ENCODE measurements around the gene CXCL10. TPM values are rescaled to one million over a fixed set of nuclear protein-coding genes. Genes with fewer than 3 reads are reported as not detected.

The CXCL10 gene
- total and polyA plus RNA-seq, 9 of the 15 experiments (the other 6 are each of a cell fraction or from before 2014, with no cell fraction given), result 0.06 to 0.18 (median 0.08) TPM; not detected in 6

- in situ Hi-C loops (cut with MboI) (no loop called here), intact Hi-C loops (cut with micrococcal nuclease) (no loop called here)
- Histone ChIP-seq H3K4me2 (ENCODE audit: insufficient read depth, low read length) (no peak overlapping the region), H3K27me3 (ENCODE audit: control insufficient read depth in 2 of 2, insufficient read depth in 2 of 2, low read length in 2 of 2) (no peaks in the 10 kb centered on the region), H3K9me1 (ENCODE audit: control insufficient read depth, insufficient read depth, low read length) (no peaks in the 10 kb centered on the region), H3K36me3 (ENCODE audit: control insufficient read depth, insufficient read depth, low read length) (no peaks in the 10 kb centered on the region), H3K9me3 (replicated peaks; ENCODE audit: control insufficient read depth, insufficient read depth, low read depth, low read length) (no peaks in the 10 kb centered on the region), H3K27ac (ENCODE audit: extremely low read depth, low read depth, low read length) (no peak overlapping the region), H4K20me1 (replicated peaks; ENCODE audit: control insufficient read depth, insufficient read depth, low read length) (no peaks in the 10 kb centered on the region), H2AFZ (ENCODE audit: low read depth, low read length) (no peak overlapping the region), H3K9ac (ENCODE audit: insufficient read depth in 1 of 2, low read depth in 2 of 2, low read length in 2 of 2) (no peak overlapping the region), H3K79me2 (ENCODE audit: control insufficient read depth, insufficient read depth, low read length) (no peaks in the 10 kb centered on the region), H3K4me1 (replicated peaks in 1 of 2; ENCODE audit: control insufficient read depth in 2 of 2, insufficient read depth in 2 of 2, low read length in 2 of 2) (no peaks in the 10 kb centered on the region), H3K4me3 (no peak overlapping the region)
- DNase-seq (ENCODE audit: extremely low read depth in 1 of 4, low spot score in 3 of 4) (no peak), FAIRE-seq (no peak), ATAC-seq (no peak)
- POLR2A ChIA-PET, result no interaction called here
- WGBS (ENCODE audit: insufficient coverage, low coverage, missing lambda C conversion rate), result 24% methylated on average over 1 of the region's 1 CpG
- CTCF ChIA-PET (ENCODE audit: low intra/inter-chr PET ratio), result no interaction called here
- TF ChIP-seq SMAD1 (IDR thresholded peaks at IDR 0.05; ENCODE audit: low read depth, low read length, partially characterized antibody), result no peak
- TF ChIP-seq SRSF7 (optimal IDR thresholded peaks at IDR 0.05; ENCODE audit: low read depth, low read length), result no peak
- no peak for TF ChIP-seq NFYB (IDR thresholded peaks at IDR 0.05; ENCODE audit: extremely low read depth, insufficient read length)
- BruUV-seq (replicated peaks), result no TSS peak
Measured at GRCh38 chr4:76059750-76060149, 36.5 kb upstream of the CXCL10 start.

- DNase-seq (ENCODE audit: extremely low read depth in 1 of 4, low spot score in 3 of 4), result peak in 2 of 4 experiments; percentile 24 to 58
- no peaks in the 10 kb centered on the region for H3K9me3 ChIP-seq (replicated peaks; ENCODE audit: control insufficient read depth, insufficient read depth, low read depth, low read length)
- H3K79me2 ChIP-seq (ENCODE audit: control insufficient read depth, insufficient read depth, low read length), result no peaks in the 10 kb centered on the region
- CTCF ChIA-PET (ENCODE audit: low intra/inter-chr PET ratio), result no interaction called here
- H3K4me2 ChIP-seq (ENCODE audit: insufficient read depth, low read length), result no peak overlapping the region
- no peak overlapping the region for H3K4me3 ChIP-seq
- ATAC-seq, result peak; percentile 62
- no peaks in the 10 kb centered on the region for H3K36me3 ChIP-seq (ENCODE audit: control insufficient read depth, insufficient read depth, low read length)
- H3K27ac ChIP-seq (ENCODE audit: extremely low read depth, low read depth, low read length), result no peak overlapping the region
- H3K9me1 ChIP-seq (ENCODE audit: control insufficient read depth, insufficient read depth, low read length), result no peaks in the 10 kb centered on the region
- WGBS (ENCODE audit: insufficient coverage, low coverage, missing lambda C conversion rate), result 2% methylated on average over 3 of the region's 3 CpGs
- no TSS peak for BruUV-seq (replicated peaks)
- no peaks in the 10 kb centered on the region for H3K4me1 ChIP-seq (replicated peaks in 1 of 2; ENCODE audit: control insufficient read depth in 2 of 2, insufficient read depth in 2 of 2, low read length in 2 of 2)
- no peak overlapping the region for H2AFZ ChIP-seq (ENCODE audit: low read depth, low read length)
- no peak overlapping the region for H3K9ac ChIP-seq (ENCODE audit: insufficient read depth in 1 of 2, low read depth in 2 of 2, low read length in 2 of 2)
- peak; percentile 65 for FAIRE-seq
- in situ Hi-C loops (cut with MboI), result no loop called here
- POLR2A ChIA-PET, result interaction anchor here (0.7 to 1.3 kb wide), 2 partner anchors 9 to 25 kb away, joined by 4 to 5 read pairs; no protein-coding TSS in a partner anchor
- no peaks in the 10 kb centered on the region for H4K20me1 ChIP-seq (replicated peaks; ENCODE audit: control insufficient read depth, insufficient read depth, low read length)
- intact Hi-C loops (cut with micrococcal nuclease), result no loop called here
- no peaks in the 10 kb centered on the region for H3K27me3 ChIP-seq (ENCODE audit: control insufficient read depth in 2 of 2, insufficient read depth in 2 of 2, low read length in 2 of 2)
- TF ChIP-seq CHD2 (IDR thresholded peaks at IDR 0.05; ENCODE audit: low read depth, low read length) (no peak), ZBTB40 (IDR thresholded peaks at IDR 0.05) (peak; percentile 75), ZBTB40 (CRISPR knock-in tag; IDR thresholded peaks at IDR 0.05) (no peak), FOXA3 (CRISPR knock-in tag; conservative IDR thresholded peaks at IDR 0.05 in 1 of 2, IDR thresholded peaks at IDR 0.05 in 1 of 2) (peak; percentile 72 to 95; a peak in 3 of 4 replicates)
Measured at GRCh38 chr4:76058888-76059426, 35.7 kb upstream of the CXCL10 start.

Measured in K562 (cell line).